A549 (cell line): ENCODE results near the gene VIL1.

Source experiments
- HDAC2 ChIP-seq: fragments of 200-600 bp; sonication (generic); IDR thresholded peaks from 2 replicates; pipeline ENCODE4 v1.6.1; 2016
- POLR2A ChIP-seq: IDR thresholded peaks from 2 replicates; pipeline ENCODE4 v1.6.1; 2012; ENCODE audit warnings: mild to moderate bottlenecking, low read length
- ZFP36 ChIP-seq: fragments of 450-650 bp; IDR thresholded peaks from 2 replicates; pipeline ENCODE4 v1.6.1; 2014; ENCODE audit warnings: borderline replicate concordance; ENCODE audit not compliant: partially characterized antibody
- TF ChIP-seq, protein P1 (sequence below): fragments of >200 bp; sonication (Bioruptor Twin); formaldehyde crosslinking; IDR thresholded peaks from 3 replicates; pipeline ENCODE4 v1.5.1; 2016
- TF ChIP-seq, protein P2 (sequence below): IDR thresholded peaks from 2 replicates; pipeline ENCODE4 v1.6.1; 2012
- TF ChIP-seq, protein P3 (sequence below): fragments of 200-600 bp; sonication (generic); IDR thresholded peaks from 2 replicates; pipeline ENCODE4 v1.6.1; 2016; ENCODE audit warnings: antibody characterized with exemption, mild to moderate bottlenecking, moderate library complexity
- TF ChIP-seq, protein P4 (sequence below): fragments of 450-650 bp; IDR thresholded peaks from 2 replicates; pipeline ENCODE4 v1.6.1; 2014; ENCODE audit warnings: antibody characterized with exemption

DNA sequence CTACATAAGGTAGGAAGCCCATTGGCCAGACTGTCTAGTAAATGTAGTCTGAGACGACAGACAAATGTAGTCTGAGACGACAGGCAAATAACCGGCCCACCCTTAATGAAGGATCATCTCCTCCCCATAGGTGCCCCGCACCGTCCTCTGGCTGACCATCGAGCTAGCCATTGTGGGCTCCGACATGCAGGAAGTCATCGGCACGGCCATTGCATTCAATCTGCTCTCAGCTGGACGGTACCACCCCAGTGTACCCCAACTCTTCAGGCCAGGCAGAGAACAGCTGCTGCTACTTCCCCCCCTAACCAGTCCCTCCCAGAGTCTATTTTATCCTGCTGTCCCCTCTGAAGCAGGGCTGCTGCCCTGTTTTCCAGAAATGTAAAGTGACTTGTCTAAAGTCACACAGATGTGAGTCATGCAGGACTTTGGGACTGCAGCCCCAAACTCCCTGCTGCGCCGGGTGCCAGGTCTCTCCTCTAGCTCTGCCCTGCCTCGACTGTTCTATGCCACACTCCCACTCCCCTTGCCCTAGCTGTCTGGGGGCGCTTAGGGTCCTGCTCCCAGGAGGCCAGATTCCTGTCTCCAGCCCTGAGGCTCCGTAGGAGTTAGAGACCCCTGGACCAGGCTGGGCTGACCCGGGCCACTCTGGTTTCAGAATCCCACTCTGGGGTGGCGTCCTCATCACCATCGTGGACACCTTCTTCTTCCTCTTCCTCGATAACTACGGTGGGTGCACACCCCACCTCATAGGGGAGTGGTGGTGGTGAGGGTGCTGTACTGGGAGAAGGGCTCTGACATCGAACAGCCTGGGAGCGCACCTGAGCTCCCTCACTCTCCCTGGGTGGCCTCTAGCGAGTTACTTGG lies 32.2 kb upstream of the VIL1 start:
- TF ChIP-seq, protein P1, sequence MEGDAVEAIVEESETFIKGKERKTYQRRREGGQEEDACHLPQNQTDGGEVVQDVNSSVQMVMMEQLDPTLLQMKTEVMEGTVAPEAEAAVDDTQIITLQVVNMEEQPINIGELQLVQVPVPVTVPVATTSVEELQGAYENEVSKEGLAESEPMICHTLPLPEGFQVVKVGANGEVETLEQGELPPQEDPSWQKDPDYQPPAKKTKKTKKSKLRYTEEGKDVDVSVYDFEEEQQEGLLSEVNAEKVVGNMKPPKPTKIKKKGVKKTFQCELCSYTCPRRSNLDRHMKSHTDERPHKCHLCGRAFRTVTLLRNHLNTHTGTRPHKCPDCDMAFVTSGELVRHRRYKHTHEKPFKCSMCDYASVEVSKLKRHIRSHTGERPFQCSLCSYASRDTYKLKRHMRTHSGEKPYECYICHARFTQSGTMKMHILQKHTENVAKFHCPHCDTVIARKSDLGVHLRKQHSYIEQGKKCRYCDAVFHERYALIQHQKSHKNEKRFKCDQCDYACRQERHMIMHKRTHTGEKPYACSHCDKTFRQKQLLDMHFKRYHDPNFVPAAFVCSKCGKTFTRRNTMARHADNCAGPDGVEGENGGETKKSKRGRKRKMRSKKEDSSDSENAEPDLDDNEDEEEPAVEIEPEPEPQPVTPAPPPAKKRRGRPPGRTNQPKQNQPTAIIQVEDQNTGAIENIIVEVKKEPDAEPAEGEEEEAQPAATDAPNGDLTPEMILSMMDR: no peak
- TF ChIP-seq, protein P2, sequence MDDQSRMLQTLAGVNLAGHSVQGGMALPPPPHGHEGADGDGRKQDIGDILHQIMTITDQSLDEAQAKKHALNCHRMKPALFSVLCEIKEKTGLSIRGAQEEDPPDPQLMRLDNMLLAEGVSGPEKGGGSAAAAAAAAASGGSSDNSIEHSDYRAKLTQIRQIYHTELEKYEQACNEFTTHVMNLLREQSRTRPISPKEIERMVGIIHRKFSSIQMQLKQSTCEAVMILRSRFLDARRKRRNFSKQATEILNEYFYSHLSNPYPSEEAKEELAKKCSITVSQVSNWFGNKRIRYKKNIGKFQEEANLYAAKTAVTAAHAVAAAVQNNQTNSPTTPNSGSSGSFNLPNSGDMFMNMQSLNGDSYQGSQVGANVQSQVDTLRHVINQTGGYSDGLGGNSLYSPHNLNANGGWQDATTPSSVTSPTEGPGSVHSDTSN: no peak
- TF ChIP-seq HDAC2 (no peak), POLR2A (no peak), ZFP36 (no peak)
- TF ChIP-seq, protein P3, sequence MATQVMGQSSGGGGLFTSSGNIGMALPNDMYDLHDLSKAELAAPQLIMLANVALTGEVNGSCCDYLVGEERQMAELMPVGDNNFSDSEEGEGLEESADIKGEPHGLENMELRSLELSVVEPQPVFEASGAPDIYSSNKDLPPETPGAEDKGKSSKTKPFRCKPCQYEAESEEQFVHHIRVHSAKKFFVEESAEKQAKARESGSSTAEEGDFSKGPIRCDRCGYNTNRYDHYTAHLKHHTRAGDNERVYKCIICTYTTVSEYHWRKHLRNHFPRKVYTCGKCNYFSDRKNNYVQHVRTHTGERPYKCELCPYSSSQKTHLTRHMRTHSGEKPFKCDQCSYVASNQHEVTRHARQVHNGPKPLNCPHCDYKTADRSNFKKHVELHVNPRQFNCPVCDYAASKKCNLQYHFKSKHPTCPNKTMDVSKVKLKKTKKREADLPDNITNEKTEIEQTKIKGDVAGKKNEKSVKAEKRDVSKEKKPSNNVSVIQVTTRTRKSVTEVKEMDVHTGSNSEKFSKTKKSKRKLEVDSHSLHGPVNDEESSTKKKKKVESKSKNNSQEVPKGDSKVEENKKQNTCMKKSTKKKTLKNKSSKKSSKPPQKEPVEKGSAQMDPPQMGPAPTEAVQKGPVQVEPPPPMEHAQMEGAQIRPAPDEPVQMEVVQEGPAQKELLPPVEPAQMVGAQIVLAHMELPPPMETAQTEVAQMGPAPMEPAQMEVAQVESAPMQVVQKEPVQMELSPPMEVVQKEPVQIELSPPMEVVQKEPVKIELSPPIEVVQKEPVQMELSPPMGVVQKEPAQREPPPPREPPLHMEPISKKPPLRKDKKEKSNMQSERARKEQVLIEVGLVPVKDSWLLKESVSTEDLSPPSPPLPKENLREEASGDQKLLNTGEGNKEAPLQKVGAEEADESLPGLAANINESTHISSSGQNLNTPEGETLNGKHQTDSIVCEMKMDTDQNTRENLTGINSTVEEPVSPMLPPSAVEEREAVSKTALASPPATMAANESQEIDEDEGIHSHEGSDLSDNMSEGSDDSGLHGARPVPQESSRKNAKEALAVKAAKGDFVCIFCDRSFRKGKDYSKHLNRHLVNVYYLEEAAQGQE: peak; percentile 30; the same call in 1 of the 2 replicates
- TF ChIP-seq, protein P4, sequence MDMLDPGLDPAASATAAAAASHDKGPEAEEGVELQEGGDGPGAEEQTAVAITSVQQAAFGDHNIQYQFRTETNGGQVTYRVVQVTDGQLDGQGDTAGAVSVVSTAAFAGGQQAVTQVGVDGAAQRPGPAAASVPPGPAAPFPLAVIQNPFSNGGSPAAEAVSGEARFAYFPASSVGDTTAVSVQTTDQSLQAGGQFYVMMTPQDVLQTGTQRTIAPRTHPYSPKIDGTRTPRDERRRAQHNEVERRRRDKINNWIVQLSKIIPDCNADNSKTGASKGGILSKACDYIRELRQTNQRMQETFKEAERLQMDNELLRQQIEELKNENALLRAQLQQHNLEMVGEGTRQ: no peak
